ENCODE data around the gene ZNF148. TPM values are rescaled to one million over a fixed set of nuclear protein-coding genes. Genes with fewer than 3 reads are reported as not detected.

Gene ZNF148
- polyA plus RNA-seq, 3 donors: 6.5 to 48.4 (median 34.1) TPM

DNA sequence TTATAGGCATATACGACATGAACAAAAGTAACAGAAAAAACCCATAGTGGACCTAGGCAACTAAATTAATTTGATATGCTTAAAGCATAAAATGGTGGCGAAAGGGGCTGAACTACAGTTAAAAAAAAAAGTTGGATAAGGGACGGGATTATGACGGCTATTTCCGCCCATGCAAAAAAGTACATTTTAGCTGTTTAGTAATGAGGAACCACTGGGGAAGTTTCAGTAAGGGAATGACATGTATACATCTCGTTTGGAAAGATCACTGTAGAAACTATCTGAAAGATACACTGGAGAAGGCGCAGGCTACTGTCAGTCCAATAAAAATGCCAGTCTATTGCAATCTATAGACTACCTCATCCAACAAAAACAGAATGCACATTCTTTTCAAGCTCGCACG lies 65.6 kb downstream of the ZNF148 start:
- H3K9me3 Mint-ChIP-seq: no peaks in the 10 kb centered on the region
- Histone ChIP-seq H3K27me3 (ENCODE audit: control insufficient read depth in 2 of 2, insufficient read depth in 2 of 2, low read length in 2 of 2) (no peaks in the 10 kb centered on the region), H3K27ac (ENCODE audit: low read depth in 1 of 2, low read length in 2 of 2) (peak overlapping the region in 1 of 2 donors; percentile 74), H3K9me3 (replicated peaks in 1 of 2; ENCODE audit: control insufficient read depth in 1 of 2, insufficient read depth in 1 of 2, low read length in 2 of 2) (no peaks in the 10 kb centered on the region), H3K36me3 (replicated peaks in 1 of 2; ENCODE audit: control insufficient read depth in 1 of 2, insufficient read depth in 2 of 2, low read length in 2 of 2) (peaks cover 16 to 65% of the 10 kb centered on the region in 2 donors), H3K79me2 (ENCODE audit: insufficient read depth, low read length) (peaks cover 76% of the 10 kb centered on the region), H3K9ac (ENCODE audit: insufficient read depth, low read length, poor library complexity, severe bottlenecking) (no peak overlapping the region), H4K20me1 (ENCODE audit: insufficient read depth, low read length) (peaks cover 80% of the 10 kb centered on the region), H2AFZ (ENCODE audit: insufficient read depth, low read depth, low read length, poor library complexity, severe bottlenecking) (no peak overlapping the region), H3K4me1 (ENCODE audit: control insufficient read depth in 1 of 2, insufficient read depth in 2 of 2, low read length in 2 of 2) (peaks cover 0 to 17% of the 10 kb centered on the region in 2 donors), H3K4me2 (replicated peaks; ENCODE audit: extremely low read depth, low read length, poor library complexity, severe bottlenecking) (no peak overlapping the region), H3K4me3 (replicated peaks in 1 of 3; ENCODE audit: low read depth in 2 of 3, low read length in 3 of 3) (no peak overlapping the region)
- H3K36me3 Mint-ChIP-seq: peaks cover 36 to 52% of the 10 kb centered on the region in 2 donors
- peak overlapping the region in 4 of 7 donors; percentile 35 to 68 (median 56) for H3K27ac Mint-ChIP-seq
- WGBS (ENCODE audit: insufficient coverage): 97% methylated on average over 5 of the region's 9 CpGs
- TF ChIP-seq, protein P1, sequence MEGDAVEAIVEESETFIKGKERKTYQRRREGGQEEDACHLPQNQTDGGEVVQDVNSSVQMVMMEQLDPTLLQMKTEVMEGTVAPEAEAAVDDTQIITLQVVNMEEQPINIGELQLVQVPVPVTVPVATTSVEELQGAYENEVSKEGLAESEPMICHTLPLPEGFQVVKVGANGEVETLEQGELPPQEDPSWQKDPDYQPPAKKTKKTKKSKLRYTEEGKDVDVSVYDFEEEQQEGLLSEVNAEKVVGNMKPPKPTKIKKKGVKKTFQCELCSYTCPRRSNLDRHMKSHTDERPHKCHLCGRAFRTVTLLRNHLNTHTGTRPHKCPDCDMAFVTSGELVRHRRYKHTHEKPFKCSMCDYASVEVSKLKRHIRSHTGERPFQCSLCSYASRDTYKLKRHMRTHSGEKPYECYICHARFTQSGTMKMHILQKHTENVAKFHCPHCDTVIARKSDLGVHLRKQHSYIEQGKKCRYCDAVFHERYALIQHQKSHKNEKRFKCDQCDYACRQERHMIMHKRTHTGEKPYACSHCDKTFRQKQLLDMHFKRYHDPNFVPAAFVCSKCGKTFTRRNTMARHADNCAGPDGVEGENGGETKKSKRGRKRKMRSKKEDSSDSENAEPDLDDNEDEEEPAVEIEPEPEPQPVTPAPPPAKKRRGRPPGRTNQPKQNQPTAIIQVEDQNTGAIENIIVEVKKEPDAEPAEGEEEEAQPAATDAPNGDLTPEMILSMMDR (IDR thresholded peaks at IDR 0.05): no peak
- H3K4me1 Mint-ChIP-seq: peaks cover 17% of the 10 kb centered on the region
- intact Hi-C loops (cut with micrococcal nuclease): no loop called here
- no peak overlapping the region for H3K4me3 Mint-ChIP-seq
- DNase-seq: no peak
- no peaks in the 10 kb centered on the region for H3K27me3 Mint-ChIP-seq (ENCODE audit: low read depth in 3 of 3)

GRCh38 chr3:125306620-125307019 lies 68.5 kb downstream of the ZNF148 start:
- Histone ChIP-seq H3K27ac (ENCODE audit: low read depth in 1 of 2, low read length in 2 of 2) (no peak overlapping the region), H2AFZ (ENCODE audit: insufficient read depth, low read depth, low read length, poor library complexity, severe bottlenecking) (no peak overlapping the region), H4K20me1 (ENCODE audit: insufficient read depth, low read length) (peaks cover 95% of the 10 kb centered on the region), H3K27me3 (ENCODE audit: control insufficient read depth in 2 of 2, insufficient read depth in 2 of 2, low read length in 2 of 2) (no peaks in the 10 kb centered on the region), H3K4me2 (replicated peaks; ENCODE audit: extremely low read depth, low read length, poor library complexity, severe bottlenecking) (no peak overlapping the region), H3K36me3 (replicated peaks in 1 of 2; ENCODE audit: control insufficient read depth in 1 of 2, insufficient read depth in 2 of 2, low read length in 2 of 2) (peaks cover 10 to 61% of the 10 kb centered on the region in 2 donors), H3K4me1 (ENCODE audit: control insufficient read depth in 1 of 2, insufficient read depth in 2 of 2, low read length in 2 of 2) (peaks cover 0 to 14% of the 10 kb centered on the region in 2 donors), H3K9me3 (replicated peaks in 1 of 2; ENCODE audit: control insufficient read depth in 1 of 2, insufficient read depth in 1 of 2, low read length in 2 of 2) (no peaks in the 10 kb centered on the region), H3K9ac (ENCODE audit: insufficient read depth, low read length, poor library complexity, severe bottlenecking) (no peak overlapping the region), H3K4me3 (replicated peaks in 1 of 3; ENCODE audit: low read depth in 2 of 3, low read length in 3 of 3) (no peak overlapping the region), H3K79me2 (ENCODE audit: insufficient read depth, low read length) (peaks cover 88% of the 10 kb centered on the region)
- H3K27ac Mint-ChIP-seq: peak overlapping the region in 1 of 7 donors; percentile 8
- H3K4me3 Mint-ChIP-seq: no peak overlapping the region
- DNase-seq: no peak
- intact Hi-C loops (cut with micrococcal nuclease): no loop called here
- H3K4me1 Mint-ChIP-seq: peaks cover 11% of the 10 kb centered on the region
- TF ChIP-seq, protein P1 (IDR thresholded peaks at IDR 0.05): no peak
- peaks cover 28 to 51% of the 10 kb centered on the region in 2 donors for H3K36me3 Mint-ChIP-seq
- H3K27me3 Mint-ChIP-seq (ENCODE audit: low read depth in 3 of 3): no peaks in the 10 kb centered on the region
- H3K9me3 Mint-ChIP-seq: no peaks in the 10 kb centered on the region
